Measurements from ENCODE around the gene COL25A1. TPM values are rescaled to one million over a fixed set of nuclear protein-coding genes. Genes with fewer than 3 reads are reported as not detected.

COL25A1 gene
- total and polyA plus RNA-seq, 2 experiments from 2014 or later: 0.28 to 1.9 TPM

DNA sequence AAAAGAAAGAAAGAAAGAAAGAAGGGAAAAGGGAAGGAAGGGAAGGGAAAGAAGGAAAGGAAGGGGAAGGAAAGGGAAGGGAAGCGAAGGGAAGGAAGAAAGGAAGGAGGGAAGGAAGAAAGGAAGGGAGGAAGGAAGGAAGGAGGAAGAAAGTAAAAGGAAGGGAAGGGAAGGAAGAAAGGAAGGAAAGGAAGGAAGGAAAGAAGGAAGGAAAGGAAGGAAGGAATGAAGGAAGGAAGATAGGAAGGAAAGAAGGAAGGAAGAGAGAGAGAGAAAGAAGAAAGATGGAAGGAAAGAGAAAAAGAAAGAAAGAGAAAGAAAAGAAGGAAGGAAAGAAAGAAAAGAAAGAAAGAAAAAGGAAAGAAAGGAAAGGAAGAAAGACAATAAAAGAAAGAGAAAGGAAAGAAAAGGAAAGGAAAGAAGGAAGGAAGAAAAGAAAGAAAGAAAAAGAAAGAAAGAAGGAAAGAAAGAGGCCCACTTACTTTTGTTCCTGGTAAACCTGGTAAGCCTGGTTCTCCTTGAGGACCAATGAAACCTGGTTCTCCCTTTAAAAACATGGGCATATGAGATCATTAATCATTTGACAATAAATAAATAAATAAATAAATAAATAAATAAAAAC, 433.7 kb downstream of the COL25A1 start:
- Histone ChIP-seq H3K27me3 (no peaks in the 10 kb centered on the region), H3K4me2 (no peak overlapping the region), H3K9me3 (ENCODE audit: low read depth) (no peaks in the 10 kb centered on the region), H3K27ac (no peak overlapping the region), H3K4me1 (ENCODE audit: insufficient read depth) (no peaks in the 10 kb centered on the region), H3K9me2 (replicated peaks; ENCODE audit: insufficient read depth) (no peaks in the 10 kb centered on the region), H3K4me3 (no peak overlapping the region), H3K36me3 (replicated peaks; ENCODE audit: insufficient read depth, low read depth) (no peaks in the 10 kb centered on the region), H4K20me1 (ENCODE audit: insufficient read depth, poor library complexity, severe bottlenecking) (no peaks in the 10 kb centered on the region), H3K79me2 (no peaks in the 10 kb centered on the region), H2AFZ (no peak overlapping the region)
- DNase-seq (ENCODE audit: low spot score): no peak
- no CpG with 5 or more reads among the region's 1 CpG for WGBS (ENCODE audit: low lambda C conversion rate, missing lambda C conversion rate)
- TF ChIP-seq EZH2 (IDR thresholded peaks at IDR 0.05; ENCODE audit: borderline replicate concordance) (no peak), EZH2phosphoT487 (IDR thresholded peaks at IDR 0.05; ENCODE audit: low read depth, severe bottlenecking, unreplicated experiment) (no peak), CTCF (IDR thresholded peaks at IDR 0.05; ENCODE audit: poor library complexity) (no peak)

DNA sequence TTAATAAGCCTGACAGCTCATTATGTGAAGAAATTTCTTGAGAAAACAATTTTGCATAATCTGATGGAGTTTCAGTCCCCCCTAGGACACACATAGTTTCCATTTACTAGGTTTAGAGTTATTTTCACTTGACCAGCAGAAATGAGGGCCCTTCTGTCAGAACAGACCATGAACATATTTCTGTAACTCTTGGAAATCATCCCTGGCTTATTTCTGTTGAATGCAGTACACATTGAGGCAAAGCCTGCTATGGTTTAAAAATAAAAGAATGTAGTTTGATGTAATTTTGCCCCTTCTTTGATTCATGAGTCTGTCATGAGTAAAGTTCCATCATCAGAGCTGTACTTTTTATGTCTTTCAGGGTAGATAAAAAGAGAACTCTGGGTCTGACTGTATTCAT, 435.0 kb downstream of the COL25A1 start:
- H3K27ac ChIP-seq: no peak overlapping the region
- no peak overlapping the region for H3K4me2 ChIP-seq
- TF ChIP-seq CTCF (IDR thresholded peaks at IDR 0.05; ENCODE audit: poor library complexity) (no peak), EZH2phosphoT487 (IDR thresholded peaks at IDR 0.05; ENCODE audit: low read depth, severe bottlenecking, unreplicated experiment) (no peak), EZH2 (IDR thresholded peaks at IDR 0.05; ENCODE audit: borderline replicate concordance) (no peak)
- no peak overlapping the region for H2AFZ ChIP-seq
- no peaks in the 10 kb centered on the region for H3K27me3 ChIP-seq
- no peaks in the 10 kb centered on the region for H3K36me3 ChIP-seq (replicated peaks; ENCODE audit: insufficient read depth, low read depth)
- H3K9me3 ChIP-seq (ENCODE audit: low read depth): no peaks in the 10 kb centered on the region
- no peaks in the 10 kb centered on the region for H4K20me1 ChIP-seq (ENCODE audit: insufficient read depth, poor library complexity, severe bottlenecking)
- no peaks in the 10 kb centered on the region for H3K4me1 ChIP-seq (ENCODE audit: insufficient read depth)
- no peak for DNase-seq (ENCODE audit: low spot score)
- no peaks in the 10 kb centered on the region for H3K79me2 ChIP-seq
- H3K4me3 ChIP-seq: no peak overlapping the region
- H3K9me2 ChIP-seq (replicated peaks; ENCODE audit: insufficient read depth): no peaks in the 10 kb centered on the region

DNA sequence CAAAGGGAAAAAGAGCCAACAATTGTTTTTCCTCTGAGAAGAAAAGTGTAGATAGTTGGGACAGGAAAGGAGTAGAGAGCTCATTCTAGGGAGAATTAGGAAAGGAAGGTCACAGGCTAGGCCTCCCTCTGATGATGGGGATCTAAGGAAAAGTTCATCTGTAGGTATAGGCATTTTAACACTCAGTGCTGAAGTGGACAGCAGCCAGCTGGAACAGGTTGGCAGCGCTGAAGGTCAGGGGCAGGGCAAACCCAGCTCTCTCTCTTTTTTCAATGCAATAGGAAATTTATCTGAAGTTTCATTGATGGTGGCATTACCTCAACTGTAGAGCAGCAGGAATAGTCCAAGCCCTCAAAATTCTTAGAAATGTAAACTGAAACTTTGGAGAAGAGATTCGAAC, 441.1 kb downstream of the COL25A1 start:
- WGBS (ENCODE audit: low lambda C conversion rate, missing lambda C conversion rate): 56% methylated on average over 2 of the region's 2 CpGs
- Histone ChIP-seq H3K4me2 (no peak overlapping the region), H3K27ac (no peak overlapping the region), H3K4me3 (no peak overlapping the region), H4K20me1 (ENCODE audit: insufficient read depth, poor library complexity, severe bottlenecking) (no peaks in the 10 kb centered on the region), H3K4me1 (ENCODE audit: insufficient read depth) (no peaks in the 10 kb centered on the region), H3K9me2 (replicated peaks; ENCODE audit: insufficient read depth) (no peaks in the 10 kb centered on the region), H3K27me3 (no peaks in the 10 kb centered on the region), H3K36me3 (replicated peaks; ENCODE audit: insufficient read depth, low read depth) (no peaks in the 10 kb centered on the region), H3K79me2 (no peaks in the 10 kb centered on the region), H2AFZ (no peak overlapping the region), H3K9me3 (ENCODE audit: low read depth) (no peaks in the 10 kb centered on the region)
- DNase-seq (ENCODE audit: low spot score): peak; percentile 36
- no peak for TF ChIP-seq EZH2phosphoT487 (IDR thresholded peaks at IDR 0.05; ENCODE audit: low read depth, severe bottlenecking, unreplicated experiment)
- no peak for TF ChIP-seq CTCF (IDR thresholded peaks at IDR 0.05; ENCODE audit: poor library complexity)
- no peak for TF ChIP-seq EZH2 (IDR thresholded peaks at IDR 0.05; ENCODE audit: borderline replicate concordance)

All from hepatocyte (in vitro differentiated cells).